Coronary artery (tissue), 2 donors: ENCODE results near the gene AOX1.

Experiments used
- DNase-seq: peaks from one replicate; pipeline ENCODE4 v3.0.0-alpha.2; 2017; ENCODE audit warnings: low spot score
- H3K27ac ChIP-seq, 2 donors: fragments of 200-600 bp; sonication (generic); one replicate each; pipeline ENCODE4 v1.5.1; 2016 to 2019
- H3K4me3 ChIP-seq: fragments of 200-600 bp; sonication (generic); 2 replicates; pipeline ENCODE4 v1.5.1; 2016; ENCODE audit warnings: mild to moderate bottlenecking, moderate library complexity
- CTCF ChIP-seq: fragments of 200-600 bp; sonication (generic); IDR thresholded peaks from one replicate; pipeline ENCODE4 v1.5.1; 2019; ENCODE audit warnings: antibody characterized with exemption

AOX1 gene

DNA sequence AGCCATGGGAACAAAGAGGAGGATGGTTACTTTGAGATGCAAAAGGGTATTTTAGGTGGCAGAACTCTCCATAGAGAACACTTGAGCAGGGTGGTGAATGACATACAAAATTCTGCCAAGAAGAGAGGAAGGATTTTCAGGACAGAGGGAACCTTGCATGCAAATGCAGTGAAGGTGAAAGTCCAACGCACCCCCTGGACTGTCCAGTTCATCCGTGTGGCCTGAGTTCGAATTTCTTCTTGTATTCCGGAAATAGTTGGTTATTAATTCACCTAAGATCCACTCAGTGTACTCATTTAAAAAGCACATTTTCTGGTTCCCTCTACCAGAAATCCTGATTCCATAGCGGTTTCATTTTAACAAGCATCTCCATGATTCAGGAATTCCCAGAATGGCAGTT, 5.5 kb downstream of the AOX1 start:
- DNase-seq: no peak
- no peak for TF ChIP-seq CTCF
- Histone ChIP-seq H3K27ac (peak overlapping the region in 1 of 2 donors; percentile 42), H3K4me3 (no peak overlapping the region)

DNA sequence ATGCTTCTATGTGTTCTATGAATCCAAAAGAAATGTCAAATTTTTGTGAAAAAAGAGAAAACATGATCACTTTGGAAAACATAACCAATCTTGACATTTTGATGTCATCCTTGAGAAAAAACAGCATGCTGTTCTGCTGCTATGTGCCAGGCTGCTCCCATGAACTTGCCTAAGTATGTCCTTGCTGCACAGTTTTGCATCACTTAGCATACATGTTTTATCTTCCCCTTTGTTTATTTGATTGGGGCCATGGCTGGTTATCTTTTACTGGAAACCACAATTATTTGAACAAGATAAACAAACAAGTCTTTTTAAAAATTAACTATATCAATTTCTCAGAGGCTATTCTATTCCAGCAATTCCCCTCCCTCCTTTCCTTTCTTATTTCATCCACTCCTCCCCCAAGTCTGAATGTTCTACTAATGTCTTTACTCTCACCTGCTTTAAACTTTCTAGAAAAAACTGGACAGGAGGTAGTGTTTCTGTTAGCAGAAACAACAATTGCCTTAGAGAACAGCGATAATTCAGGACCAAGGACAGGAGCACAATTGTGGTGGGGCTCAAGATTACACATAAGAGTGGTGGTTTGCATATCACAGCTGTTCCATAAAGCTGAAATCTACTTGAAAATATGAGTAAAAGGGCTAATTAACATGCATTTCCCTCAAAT, 6.7 kb downstream of the AOX1 start:
- no peak for TF ChIP-seq CTCF
- H3K4me3 ChIP-seq: no peak overlapping the region
- DNase-seq: no peak
- no peak overlapping the region for H3K27ac ChIP-seq

GRCh38 chr2:200593905-200594304, 8.1 kb downstream of the AOX1 start:
- H3K4me3 ChIP-seq: no peak overlapping the region
- H3K27ac ChIP-seq: no peak overlapping the region
- no peak for TF ChIP-seq CTCF
- no peak for DNase-seq

GRCh38 chr2:200595913-200596312, 10.1 kb downstream of the AOX1 start:
- no peak for DNase-seq
- no peak overlapping the region for H3K4me3 ChIP-seq
- no peak overlapping the region for H3K27ac ChIP-seq
- no peak for TF ChIP-seq CTCF

DNA sequence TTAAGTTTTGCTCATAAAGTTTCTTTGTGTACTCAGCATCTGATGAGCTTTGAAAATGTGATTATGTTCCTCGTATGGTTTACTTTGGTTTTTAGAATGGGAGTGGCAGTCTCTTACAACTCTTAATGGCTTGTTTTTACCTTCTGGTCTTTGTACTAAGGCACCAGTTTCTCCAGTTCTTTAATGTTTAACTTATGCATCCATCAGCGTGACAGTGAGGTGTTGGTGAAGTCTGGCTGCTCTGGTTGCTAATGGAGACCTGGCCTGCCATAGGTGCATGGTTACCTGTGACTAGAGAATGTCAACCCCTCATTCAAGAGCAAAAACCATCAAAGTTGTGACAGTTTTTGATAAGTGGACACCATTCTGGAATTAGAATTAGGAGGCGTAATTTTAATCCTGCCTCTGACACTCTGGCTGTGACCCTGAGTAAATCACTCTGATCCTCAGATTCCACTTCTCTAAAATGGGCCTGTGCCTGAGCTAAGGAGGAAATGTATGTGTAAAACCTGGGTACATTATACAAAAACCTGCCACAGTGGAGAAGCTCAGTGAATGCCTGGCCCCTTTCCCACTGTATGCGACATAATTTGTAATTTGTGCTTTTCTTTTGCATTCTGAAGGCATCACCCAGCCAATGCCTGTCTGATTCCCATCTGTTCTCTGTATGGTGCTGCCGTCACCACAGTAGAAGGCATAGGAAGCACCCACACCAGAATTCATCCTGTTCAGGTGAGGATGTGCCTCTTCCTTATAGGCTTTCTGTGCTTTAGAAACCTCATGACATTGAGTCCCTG, 11.2 kb downstream of the AOX1 start:
- Histone ChIP-seq H3K4me3 (no peak overlapping the region), H3K27ac (no peak overlapping the region)
- TF ChIP-seq CTCF: no peak
- no peak for DNase-seq

GRCh38 chr2:200599206-200599605, 13.4 kb downstream of the AOX1 start:
- no peak for DNase-seq
- TF ChIP-seq CTCF: no peak
- Histone ChIP-seq H3K27ac (no peak overlapping the region), H3K4me3 (no peak overlapping the region)
